Omental fat pad (tissue), 4 donors: ENCODE results near the gene RPS14. TPM values are rescaled to one million over a fixed set of nuclear protein-coding genes. Genes with fewer than 3 reads are reported as not detected.

Experiments used
- ATAC-seq: fragments of 150-250 bp; one replicate; pipeline ENCODE4 v1.9.1; 2016; ENCODE audit warnings: mild to moderate bottlenecking, moderate library complexity; ENCODE audit not compliant: low FRiP score
- DNase-seq: peaks from one replicate; pipeline ENCODE4 v3.0.0-alpha.2; 2019; ENCODE audit warnings: low spot score
- CTCF ChIP-seq, 3 donors: fragments of 450-650 bp; IDR thresholded peaks; one replicate each; pipeline ENCODE4 v1.5.1; 2016 to 2017; ENCODE audit warnings: antibody characterized with exemption in 3 of 3, mild to moderate bottlenecking in 3 of 3, moderate library complexity in 2 of 3
- total RNA-seq, 4 donors: library from RNA; depleted of rRNA; stranded (reverse); fragments of >200 nt; gene quantifications; one replicate each; pipeline ENCODE4 v1.1.0, GENCODE V29; 2016

The RPS14 gene
- total RNA-seq, 4 donors from 2014 or later, result 2,241 to 3,327 (median 3,027) TPM

- no peak for TF ChIP-seq CTCF (IDR thresholded peaks at IDR 0.05)
- no peak for ATAC-seq
- no peak for DNase-seq
Observed at GRCh38 chr5:150408231-150408943, 41.2 kb downstream of the RPS14 start.

GRCh38 chr5:150407096-150407720 is 42.3 kb downstream of the RPS14 start:
- ATAC-seq (no peak), DNase-seq (no peak)
- no peak for TF ChIP-seq CTCF (IDR thresholded peaks at IDR 0.05)

GRCh38 chr5:150406723-150407095 is 42.8 kb downstream of the RPS14 start:
- ATAC-seq (no peak), DNase-seq (no peak)
- TF ChIP-seq CTCF (IDR thresholded peaks at IDR 0.05), result no peak

GRCh38 chr5:150406103-150406722 is 43.3 kb downstream of the RPS14 start:
- no peak for TF ChIP-seq CTCF (IDR thresholded peaks at IDR 0.05)
- DNase-seq, result no peak
- ATAC-seq, result no peak

- DNase-seq, result no peak
- ATAC-seq, result no peak
- TF ChIP-seq CTCF (IDR thresholded peaks at IDR 0.05), result no peak
Observed at GRCh38 chr5:150404941-150405816, 44.4 kb downstream of the RPS14 start.

GRCh38 chr5:150404535-150404934 is 45.0 kb downstream of the RPS14 start:
- TF ChIP-seq CTCF (IDR thresholded peaks at IDR 0.05), result no peak
- DNase-seq (no peak), ATAC-seq (no peak)
